Kidney (tissue), 14 donors: ENCODE measurements around the gene RP2. TPM values are rescaled to one million over a fixed set of nuclear protein-coding genes. Genes with fewer than 3 reads are reported as not detected.

Experiments
- DNase-seq, 5 donors: peaks; one replicate each; pipeline ENCODE4 v3.0.0-alpha.2; 2013 to 2020
- FAIRE-seq: peaks from 2 replicates; lab custom pipeline; 2012; peaks lifted over from hg19 to GRCh38; lab: Jason Lieb, UNC
- H3K27ac ChIP-seq, 2 donors: one replicate each; pipeline ENCODE4 v1.7.0; 2013; ENCODE audit warnings: low read depth in 2 of 2, low read length in 2 of 2, inconsistent platforms in 1 of 2
- H3K27me3 ChIP-seq: one replicate; pipeline ENCODE4 v1.7.1; 2013; ENCODE audit warnings: low read length, inconsistent platforms; ENCODE audit not compliant: control insufficient read depth, insufficient read depth
- H3K36me3 ChIP-seq, 3 donors: one replicate each; pipeline versions ENCODE4 v1.7.0 to v1.7.1; 2013; ENCODE audit warnings: low read length in 3 of 3, control low read depth in 1 of 3, inconsistent platforms in 1 of 3; ENCODE audit not compliant: insufficient read depth in 3 of 3, control insufficient read depth in 2 of 3
- H3K4me1 ChIP-seq, 3 donors: one replicate each; pipeline versions ENCODE4 v1.7.0 to v1.7.1; 2013; ENCODE audit warnings: low read length in 3 of 3, inconsistent platforms in 1 of 3, low read depth in 1 of 3; ENCODE audit not compliant: control insufficient read depth in 2 of 3, insufficient read depth in 2 of 3
- H3K4me3 ChIP-seq, 3 donors: one replicate each; pipeline versions ENCODE4 v1.7.0 to v1.8.1; 2013; ENCODE audit warnings: low read length in 3 of 3, control low read depth in 1 of 3, inconsistent platforms in 1 of 3
- H3K9ac ChIP-seq, 3 donors: one replicate each; pipeline versions ENCODE4 v1.7.0 to v1.7.1; 2013; ENCODE audit warnings: low read length in 3 of 3, control low read depth in 1 of 3, inconsistent platforms in 1 of 3
- H3K9me3 ChIP-seq, 3 donors: one replicate each; pipeline versions ENCODE4 v1.7.0 to v1.7.1; 2013; ENCODE audit warnings: low read length in 3 of 3, control low read depth in 1 of 3, inconsistent platforms in 1 of 3; ENCODE audit not compliant: control insufficient read depth in 2 of 3, insufficient read depth in 1 of 3
- intact Hi-C: fragments of 100-400 bp; cut with DNase I; formaldehyde crosslinking; loops from one replicate; pipeline ENCODE4 v1.11.1; 2022
- polyA plus RNA-seq: library from polyadenylated mRNA; stranded (reverse); fragments of 350-450 nt; fragmentation: Illumina TruSeq; extraction: RNeasy Lipid Tissue Mini Kit (QIAGEN cat#74804); gene quantifications from one replicate; pipeline ENCODE4 v1.2.3, GENCODE V29; 2014; ENCODE audit warnings: low read depth, low replicate concordance; ENCODE audit not compliant: insufficient read depth
- total RNA-seq: library from RNA; stranded (reverse); fragmentation: NEBNext Ultra II Directional; extraction: Animal tissue kit (Norgen Biotek cat#: 25700); gene quantifications from one replicate; pipeline ENCODE4 v1.2.1, GENCODE V29; 2021
- TF ChIP-seq, protein P1 (sequence below): IDR thresholded peaks from 3 replicates; pipeline ENCODE4 v1.5.1; 2012; ENCODE audit warnings: mild to moderate bottlenecking, moderate library complexity, borderline replicate concordance; ENCODE audit not compliant: insufficient read depth; ENCODE audit errors: extremely low read depth
- donor health status: control.
- donor health status: control.
- donor health status: control.
- donor health status: control.
- donor health status: control.
- donor health status: DM: yes; HTN: yes; CAD: no.
- donor health status: Normal renal cell carcinoma (clear cell type).

RP2 gene
- total and polyA plus RNA-seq, 2 donors from 2014 or later = 2.8 to 10.0 TPM

DNA sequence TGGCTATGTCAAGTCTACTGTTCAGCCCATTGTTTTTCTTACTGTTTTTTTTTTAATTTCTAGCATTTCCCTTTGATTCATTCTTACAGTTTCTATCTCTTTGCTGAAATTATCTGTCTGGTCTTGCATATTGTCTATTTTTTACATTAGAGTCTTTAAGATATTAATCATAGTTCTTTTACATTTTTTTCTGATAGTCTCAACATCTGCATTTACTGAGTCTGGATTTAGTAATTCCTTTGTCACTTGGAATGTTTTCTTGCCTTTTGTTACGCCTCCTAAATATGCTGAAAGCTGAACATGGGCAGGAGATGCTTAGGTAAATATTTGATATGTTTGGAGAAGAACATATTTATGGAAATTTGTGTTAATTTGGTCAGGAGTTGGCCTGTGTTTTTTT, 85.8 kb downstream of the RP2 start:
- no peak for FAIRE-seq
- TF ChIP-seq, protein P1, sequence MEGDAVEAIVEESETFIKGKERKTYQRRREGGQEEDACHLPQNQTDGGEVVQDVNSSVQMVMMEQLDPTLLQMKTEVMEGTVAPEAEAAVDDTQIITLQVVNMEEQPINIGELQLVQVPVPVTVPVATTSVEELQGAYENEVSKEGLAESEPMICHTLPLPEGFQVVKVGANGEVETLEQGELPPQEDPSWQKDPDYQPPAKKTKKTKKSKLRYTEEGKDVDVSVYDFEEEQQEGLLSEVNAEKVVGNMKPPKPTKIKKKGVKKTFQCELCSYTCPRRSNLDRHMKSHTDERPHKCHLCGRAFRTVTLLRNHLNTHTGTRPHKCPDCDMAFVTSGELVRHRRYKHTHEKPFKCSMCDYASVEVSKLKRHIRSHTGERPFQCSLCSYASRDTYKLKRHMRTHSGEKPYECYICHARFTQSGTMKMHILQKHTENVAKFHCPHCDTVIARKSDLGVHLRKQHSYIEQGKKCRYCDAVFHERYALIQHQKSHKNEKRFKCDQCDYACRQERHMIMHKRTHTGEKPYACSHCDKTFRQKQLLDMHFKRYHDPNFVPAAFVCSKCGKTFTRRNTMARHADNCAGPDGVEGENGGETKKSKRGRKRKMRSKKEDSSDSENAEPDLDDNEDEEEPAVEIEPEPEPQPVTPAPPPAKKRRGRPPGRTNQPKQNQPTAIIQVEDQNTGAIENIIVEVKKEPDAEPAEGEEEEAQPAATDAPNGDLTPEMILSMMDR = no peak
- intact Hi-C loops = no loop called here

DNA sequence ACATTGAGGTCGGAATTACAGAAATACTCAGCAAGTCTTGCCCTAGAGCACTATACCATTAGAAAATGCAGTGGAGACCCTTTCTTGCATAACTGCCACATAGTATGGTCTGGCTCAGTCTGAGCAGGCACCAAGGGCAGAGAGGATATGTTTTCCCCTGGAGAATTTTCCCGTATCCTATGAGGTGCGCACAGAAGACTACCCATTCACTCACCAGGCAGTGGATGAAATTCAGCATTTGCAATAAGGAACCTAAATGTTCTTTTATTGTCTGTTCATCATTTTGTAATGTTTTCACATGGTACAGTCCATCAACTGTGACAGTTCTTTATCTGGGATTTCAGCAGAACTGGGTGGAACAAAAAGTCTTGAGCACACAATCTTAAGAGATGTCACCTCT, 90.9 kb downstream of the RP2 start:
- no peaks in the 10 kb centered on the region for H3K36me3 ChIP-seq
- H3K27ac ChIP-seq = no peak overlapping the region
- H3K4me3 ChIP-seq = no peak overlapping the region
- peaks cover 0 to 2% (median 0%) of the 10 kb centered on the region in 3 donors for H3K4me1 ChIP-seq
- FAIRE-seq (no peak), DNase-seq (no peak)
- intact Hi-C loops = no loop called here
- H3K9ac ChIP-seq = no peak overlapping the region
- no peaks in the 10 kb centered on the region for H3K27me3 ChIP-seq
- H3K9me3 ChIP-seq = no peaks in the 10 kb centered on the region
- TF ChIP-seq, protein P1 = no peak

More for the DNA sequence above, 85.8 kb downstream of the RP2 start:
- Histone ChIP-seq H3K4me1 (no peaks in the 10 kb centered on the region), H3K27ac (no peak overlapping the region), H3K9me3 (no peaks in the 10 kb centered on the region), H3K27me3 (no peaks in the 10 kb centered on the region), H3K9ac (no peak overlapping the region), H3K36me3 (no peaks in the 10 kb centered on the region), H3K4me3 (no peak overlapping the region)
- no peak for DNase-seq

DNA sequence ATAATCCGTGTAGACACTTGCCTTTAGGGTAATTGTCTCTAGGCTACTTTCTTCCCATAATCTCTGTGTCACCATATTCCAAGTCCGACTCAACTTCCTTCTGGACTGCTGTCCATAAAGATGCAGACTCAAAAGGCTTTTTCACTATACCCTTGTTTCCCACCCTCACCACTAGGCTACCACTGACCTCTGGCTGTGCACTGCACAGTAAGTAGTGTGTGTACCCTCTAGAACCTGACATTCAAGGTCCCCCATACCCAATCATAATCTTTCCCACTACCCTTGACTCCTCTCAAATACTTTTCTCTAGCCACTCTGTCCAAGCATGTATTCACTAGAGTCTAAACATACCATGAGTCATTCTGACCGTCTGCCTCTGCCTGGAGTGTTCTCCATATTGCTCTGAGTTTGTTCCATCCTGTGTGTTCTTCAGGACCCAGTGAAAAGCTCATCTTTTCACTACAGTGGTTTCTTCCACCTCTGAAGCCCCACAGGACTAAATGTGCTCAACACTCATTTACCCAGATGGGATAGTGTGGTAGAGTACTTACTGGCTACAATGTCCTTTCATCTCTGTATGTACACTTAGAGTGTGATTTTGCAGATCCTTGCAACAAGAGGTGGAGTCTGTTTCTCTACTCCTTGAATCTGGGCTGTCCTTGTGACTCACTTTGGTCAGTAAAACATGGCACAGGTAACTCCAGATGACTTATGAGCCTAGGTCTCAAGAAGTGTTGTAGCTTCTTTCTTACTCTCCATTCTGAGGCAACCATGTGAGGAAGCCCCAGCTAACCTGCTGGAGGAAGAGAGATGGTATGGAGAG, 92.8 kb downstream of the RP2 start:
- H3K9me3 ChIP-seq = no peaks in the 10 kb centered on the region
- intact Hi-C loops = no loop called here
- FAIRE-seq = no peak

More for the DNA sequence above, 92.8 kb downstream of the RP2 start:
- DNase-seq = no peak
- H3K4me1 ChIP-seq = peaks cover 0 to 2% (median 0%) of the 10 kb centered on the region in 3 donors
- TF ChIP-seq, protein P1 = no peak
- no peaks in the 10 kb centered on the region for H3K36me3 ChIP-seq
- no peak overlapping the region for H3K9ac ChIP-seq
- no peak overlapping the region for H3K4me3 ChIP-seq
- H3K27ac ChIP-seq = no peak overlapping the region
- no peaks in the 10 kb centered on the region for H3K27me3 ChIP-seq

Other genes starting within 250 kb of the RP2 start
- 16.1 TPM for gene SLC9A7, start 77.9 kb upstream of the RP2 start, total RNA-seq
- 2.4 TPM for gene SLC9A7, start 77.9 kb upstream of the RP2 start, polyA plus RNA-seq
- 13.1 TPM for gene JADE3, start 75.4 kb downstream of the RP2 start, total RNA-seq
- gene JADE3, start 75.4 kb downstream of the RP2 start, polyA plus RNA-seq = 3.2 TPM
- 11.9 TPM for gene RGN, start 241.4 kb downstream of the RP2 start, total RNA-seq
- 89.1 TPM for gene RGN, start 241.4 kb downstream of the RP2 start, polyA plus RNA-seq